ENCODE data around the gene RRH. TPM values are rescaled to one million over a fixed set of nuclear protein-coding genes. Genes with fewer than 3 reads are reported as not detected.

RRH gene
- polyA plus RNA-seq, 3 donors: not detected

DNA sequence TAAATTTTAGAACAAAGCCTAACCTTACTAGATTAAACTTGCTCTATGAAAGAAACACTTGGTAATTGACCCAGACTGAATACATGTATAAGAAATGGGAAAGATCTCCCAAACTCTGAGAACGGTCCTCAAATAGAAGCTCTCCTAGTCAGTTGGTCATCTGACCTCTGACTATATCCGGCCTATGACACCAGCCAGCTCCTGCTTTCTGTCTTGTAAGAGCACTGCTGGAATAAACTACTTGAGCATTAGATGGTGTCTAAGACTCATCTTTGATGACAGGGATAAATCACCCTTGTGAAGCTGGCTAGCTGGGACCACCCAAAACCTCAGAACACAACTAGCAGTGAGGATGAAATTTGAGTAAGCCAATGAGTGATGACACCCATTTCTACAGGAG lies 44.3 kb downstream of the RRH start:
- Mint-ChIP-seq H3K4me3 (no peak overlapping the region), H3K36me3 (no peaks in the 10 kb centered on the region), H3K4me1 (no peaks in the 10 kb centered on the region), H3K27ac (peak overlapping the region in 1 of 7 donors; percentile 10), H3K9me3 (peaks cover 0 to 3% (median 2%) of the 10 kb centered on the region in 7 donors), H3K27me3 (ENCODE audit: low read depth in 3 of 3) (no peaks in the 10 kb centered on the region)
- no peak for DNase-seq
- Histone ChIP-seq H4K20me1 (ENCODE audit: insufficient read depth, low read length) (no peaks in the 10 kb centered on the region), H2AFZ (ENCODE audit: insufficient read depth, low read depth, low read length, poor library complexity, severe bottlenecking) (no peak overlapping the region), H3K79me2 (ENCODE audit: insufficient read depth, low read length) (no peaks in the 10 kb centered on the region), H3K4me3 (replicated peaks in 1 of 3; ENCODE audit: low read depth in 2 of 3, low read length in 3 of 3) (no peak overlapping the region), H3K9ac (ENCODE audit: insufficient read depth, low read length, poor library complexity, severe bottlenecking) (no peak overlapping the region), H3K4me2 (replicated peaks; ENCODE audit: extremely low read depth, low read length, poor library complexity, severe bottlenecking) (no peak overlapping the region), H3K27me3 (ENCODE audit: control insufficient read depth in 2 of 2, insufficient read depth in 2 of 2, low read length in 2 of 2) (no peaks in the 10 kb centered on the region), H3K36me3 (replicated peaks in 1 of 2; ENCODE audit: control insufficient read depth in 1 of 2, insufficient read depth in 2 of 2, low read length in 2 of 2) (no peaks in the 10 kb centered on the region), H3K9me3 (replicated peaks in 1 of 2; ENCODE audit: control insufficient read depth in 1 of 2, insufficient read depth in 1 of 2, low read length in 2 of 2) (no peaks in the 10 kb centered on the region), H3K27ac (ENCODE audit: low read depth in 1 of 2, low read length in 2 of 2) (no peak overlapping the region), H3K4me1 (ENCODE audit: control insufficient read depth in 1 of 2, insufficient read depth in 2 of 2, low read length in 2 of 2) (no peaks in the 10 kb centered on the region)
- intact Hi-C loops (cut with micrococcal nuclease): no loop called here
- WGBS (ENCODE audit: insufficient coverage): no CpG with 5 or more reads among the region's 2 CpGs
- TF ChIP-seq, protein P1, sequence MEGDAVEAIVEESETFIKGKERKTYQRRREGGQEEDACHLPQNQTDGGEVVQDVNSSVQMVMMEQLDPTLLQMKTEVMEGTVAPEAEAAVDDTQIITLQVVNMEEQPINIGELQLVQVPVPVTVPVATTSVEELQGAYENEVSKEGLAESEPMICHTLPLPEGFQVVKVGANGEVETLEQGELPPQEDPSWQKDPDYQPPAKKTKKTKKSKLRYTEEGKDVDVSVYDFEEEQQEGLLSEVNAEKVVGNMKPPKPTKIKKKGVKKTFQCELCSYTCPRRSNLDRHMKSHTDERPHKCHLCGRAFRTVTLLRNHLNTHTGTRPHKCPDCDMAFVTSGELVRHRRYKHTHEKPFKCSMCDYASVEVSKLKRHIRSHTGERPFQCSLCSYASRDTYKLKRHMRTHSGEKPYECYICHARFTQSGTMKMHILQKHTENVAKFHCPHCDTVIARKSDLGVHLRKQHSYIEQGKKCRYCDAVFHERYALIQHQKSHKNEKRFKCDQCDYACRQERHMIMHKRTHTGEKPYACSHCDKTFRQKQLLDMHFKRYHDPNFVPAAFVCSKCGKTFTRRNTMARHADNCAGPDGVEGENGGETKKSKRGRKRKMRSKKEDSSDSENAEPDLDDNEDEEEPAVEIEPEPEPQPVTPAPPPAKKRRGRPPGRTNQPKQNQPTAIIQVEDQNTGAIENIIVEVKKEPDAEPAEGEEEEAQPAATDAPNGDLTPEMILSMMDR (IDR thresholded peaks at IDR 0.05): no peak

DNA sequence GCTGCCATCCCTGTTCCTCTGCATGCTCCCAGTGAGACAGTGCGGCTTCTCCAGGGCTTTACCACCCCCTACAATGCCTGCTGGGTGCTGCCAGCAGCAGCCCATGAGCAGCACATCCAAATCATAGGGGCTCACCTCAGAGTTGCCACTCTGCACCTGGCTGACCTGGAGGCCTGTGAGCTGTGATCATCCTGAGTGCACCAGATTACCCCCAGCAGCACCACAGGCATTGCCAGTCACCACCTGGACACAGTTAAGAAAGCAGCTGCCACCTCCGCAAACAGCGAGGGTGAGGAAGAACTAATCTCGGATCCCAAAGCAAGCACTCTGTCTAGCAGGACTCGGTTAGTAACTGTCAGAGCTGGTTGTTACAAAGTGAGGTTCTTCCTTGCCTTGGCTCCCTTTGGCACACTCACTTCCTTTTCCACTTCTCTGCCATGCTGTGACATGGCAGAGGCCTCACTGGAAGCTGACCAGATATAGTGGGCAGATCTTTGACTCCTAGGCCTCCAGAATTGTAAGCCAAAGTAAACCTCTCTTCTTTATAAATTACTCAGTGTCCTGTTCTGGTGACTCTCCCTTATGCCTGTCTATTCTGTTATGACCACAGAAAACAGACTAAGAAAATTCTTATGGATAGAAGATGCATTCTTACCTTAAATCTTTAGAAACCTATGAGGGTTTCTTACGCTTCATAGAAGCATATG lies 45.3 kb downstream of the RRH start:
- no peak overlapping the region for H3K4me3 Mint-ChIP-seq
- no peaks in the 10 kb centered on the region for H4K20me1 ChIP-seq (ENCODE audit: insufficient read depth, low read length)
- no peaks in the 10 kb centered on the region for H3K4me1 Mint-ChIP-seq

More for the DNA sequence above, 45.3 kb downstream of the RRH start:
- TF ChIP-seq, protein P1 (IDR thresholded peaks at IDR 0.05): no peak
- DNase-seq: no peak
- no peak overlapping the region for H3K4me2 ChIP-seq (replicated peaks; ENCODE audit: extremely low read depth, low read length, poor library complexity, severe bottlenecking)
- intact Hi-C loops (cut with micrococcal nuclease): no loop called here
- Mint-ChIP-seq H3K9me3 (peaks cover 0 to 3% (median 2%) of the 10 kb centered on the region in 7 donors), H3K27ac (no peak overlapping the region), H3K27me3 (ENCODE audit: low read depth in 3 of 3) (no peaks in the 10 kb centered on the region), H3K36me3 (no peaks in the 10 kb centered on the region)
- WGBS (ENCODE audit: insufficient coverage): 100% methylated on average over 5 of the region's 6 CpGs
- H3K9me3 ChIP-seq (replicated peaks in 1 of 2; ENCODE audit: control insufficient read depth in 1 of 2, insufficient read depth in 1 of 2, low read length in 2 of 2): no peaks in the 10 kb centered on the region
- no peaks in the 10 kb centered on the region for H3K4me1 ChIP-seq (ENCODE audit: control insufficient read depth in 1 of 2, insufficient read depth in 2 of 2, low read length in 2 of 2)
- H3K27me3 ChIP-seq (ENCODE audit: control insufficient read depth in 2 of 2, insufficient read depth in 2 of 2, low read length in 2 of 2): no peaks in the 10 kb centered on the region
- no peak overlapping the region for H3K27ac ChIP-seq (ENCODE audit: low read depth in 1 of 2, low read length in 2 of 2)
- no peak overlapping the region for H3K4me3 ChIP-seq (replicated peaks in 1 of 3; ENCODE audit: low read depth in 2 of 3, low read length in 3 of 3)
- H3K36me3 ChIP-seq (replicated peaks in 1 of 2; ENCODE audit: control insufficient read depth in 1 of 2, insufficient read depth in 2 of 2, low read length in 2 of 2): no peaks in the 10 kb centered on the region
- H3K79me2 ChIP-seq (ENCODE audit: insufficient read depth, low read length): no peaks in the 10 kb centered on the region
- no peak overlapping the region for H2AFZ ChIP-seq (ENCODE audit: insufficient read depth, low read depth, low read length, poor library complexity, severe bottlenecking)
- H3K9ac ChIP-seq (ENCODE audit: insufficient read depth, low read length, poor library complexity, severe bottlenecking): no peak overlapping the region

Measured in CD14-positive monocyte (primary cell).